IPS DF 4.7 (cell line): ENCODE measurements around the gene CSKMT.

Source experiments
- DNase-seq: peaks from one replicate; pipeline ENCODE4 v3.0.0-alpha.2; 2013; ENCODE audit warnings: low spot score; ENCODE audit errors: extremely low read depth

Gene CSKMT

GRCh38 chr11:62715150-62716130, 50.3 kb downstream of the CSKMT start:
- no peak for DNase-seq

- DNase-seq, result no peak
Measured at GRCh38 chr11:62716206-62716605, 51.1 kb downstream of the CSKMT start.

GRCh38 chr11:62716816-62717215, 51.7 kb downstream of the CSKMT start:
- DNase-seq, result no peak
